Kidney (tissue), 14 donors: Measurements from ENCODE around the gene NUP98. TPM values are rescaled to one million over a fixed set of nuclear protein-coding genes. Genes with fewer than 3 reads are reported as not detected.

Experiments used
- DNase-seq, 5 donors: peaks; one replicate each; pipeline ENCODE4 v3.0.0-alpha.2; 2013 to 2020
- FAIRE-seq: peaks from 2 replicates; lab custom pipeline; 2012; peaks lifted over from hg19 to GRCh38; lab: Jason Lieb, UNC
- H3K27ac ChIP-seq, 2 donors: one replicate each; pipeline ENCODE4 v1.7.0; 2013; ENCODE audit warnings: low read depth in 2 of 2, low read length in 2 of 2, inconsistent platforms in 1 of 2
- H3K27me3 ChIP-seq: one replicate; pipeline ENCODE4 v1.7.1; 2013; ENCODE audit warnings: low read length, inconsistent platforms; ENCODE audit not compliant: control insufficient read depth, insufficient read depth
- H3K36me3 ChIP-seq, 3 donors: one replicate each; pipeline versions ENCODE4 v1.7.0 to v1.7.1; 2013; ENCODE audit warnings: low read length in 3 of 3, control low read depth in 1 of 3, inconsistent platforms in 1 of 3; ENCODE audit not compliant: insufficient read depth in 3 of 3, control insufficient read depth in 2 of 3
- H3K4me1 ChIP-seq, 3 donors: one replicate each; pipeline versions ENCODE4 v1.7.0 to v1.7.1; 2013; ENCODE audit warnings: low read length in 3 of 3, inconsistent platforms in 1 of 3, low read depth in 1 of 3; ENCODE audit not compliant: control insufficient read depth in 2 of 3, insufficient read depth in 2 of 3
- H3K4me3 ChIP-seq, 3 donors: one replicate each; pipeline versions ENCODE4 v1.7.0 to v1.8.1; 2013; ENCODE audit warnings: low read length in 3 of 3, control low read depth in 1 of 3, inconsistent platforms in 1 of 3
- H3K9ac ChIP-seq, 3 donors: one replicate each; pipeline versions ENCODE4 v1.7.0 to v1.7.1; 2013; ENCODE audit warnings: low read length in 3 of 3, control low read depth in 1 of 3, inconsistent platforms in 1 of 3
- H3K9me3 ChIP-seq, 3 donors: one replicate each; pipeline versions ENCODE4 v1.7.0 to v1.7.1; 2013; ENCODE audit warnings: low read length in 3 of 3, control low read depth in 1 of 3, inconsistent platforms in 1 of 3; ENCODE audit not compliant: control insufficient read depth in 2 of 3, insufficient read depth in 1 of 3
- intact Hi-C: fragments of 100-400 bp; cut with DNase I; formaldehyde crosslinking; loops from one replicate; pipeline ENCODE4 v1.11.1; 2022
- polyA plus RNA-seq: library from polyadenylated mRNA; stranded (reverse); fragments of 350-450 nt; fragmentation: Illumina TruSeq; extraction: RNeasy Lipid Tissue Mini Kit (QIAGEN cat#74804); gene quantifications from one replicate; pipeline ENCODE4 v1.2.3, GENCODE V29; 2014; ENCODE audit warnings: low read depth, low replicate concordance; ENCODE audit not compliant: insufficient read depth
- total RNA-seq: library from RNA; stranded (reverse); fragmentation: NEBNext Ultra II Directional; extraction: Animal tissue kit (Norgen Biotek cat#: 25700); gene quantifications from one replicate; pipeline ENCODE4 v1.2.1, GENCODE V29; 2021
- TF ChIP-seq, protein P1 (sequence below): IDR thresholded peaks from 3 replicates; pipeline ENCODE4 v1.5.1; 2012; ENCODE audit warnings: mild to moderate bottlenecking, moderate library complexity, borderline replicate concordance; ENCODE audit not compliant: insufficient read depth; ENCODE audit errors: extremely low read depth
- donor health status: control.
- donor health status: control.
- donor health status: control.
- donor health status: control.
- donor health status: control.
- donor health status: DM: yes; HTN: yes; CAD: no.
- donor health status: Normal renal cell carcinoma (clear cell type).

The NUP98 gene
- total and polyA plus RNA-seq, 2 donors from 2014 or later, result 23.8 to 67.6 TPM

DNA sequence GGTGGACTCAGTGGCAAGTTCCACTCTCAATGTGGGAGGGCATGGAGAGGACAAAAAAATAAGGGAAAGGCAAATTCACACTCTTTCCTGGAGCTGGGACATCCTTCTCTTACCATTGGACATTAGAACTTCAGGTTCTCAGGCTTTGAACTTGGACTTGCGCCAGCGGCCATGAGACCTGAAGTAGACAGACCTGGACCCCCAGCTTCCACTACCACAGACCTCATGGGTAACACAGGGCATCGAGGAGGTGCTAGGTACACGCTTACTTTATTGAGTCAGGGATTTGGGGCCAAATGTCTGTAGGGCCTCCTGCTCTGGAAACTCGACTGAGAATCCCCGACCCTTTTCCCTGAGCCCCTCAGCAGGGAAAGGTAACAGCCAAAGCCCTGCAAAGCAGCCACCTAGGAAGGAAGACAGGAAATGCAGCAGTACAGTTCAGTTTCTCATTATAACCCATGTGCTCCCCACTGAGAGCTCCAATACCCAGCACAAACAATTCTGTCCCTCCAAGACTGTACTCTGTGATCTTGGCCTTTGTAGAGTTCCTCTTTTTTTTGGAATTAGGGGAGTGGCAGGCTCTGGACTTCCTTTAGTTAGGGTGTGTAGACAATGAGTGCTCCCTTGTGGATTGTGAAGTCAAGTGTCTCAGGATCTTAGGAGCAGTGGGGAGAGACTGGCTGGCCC lies 131.9 kb downstream of the NUP98 start:
- Histone ChIP-seq H3K4me1 (no peaks in the 10 kb centered on the region), H3K9ac (no peak overlapping the region), H3K36me3 (peaks cover 0 to 8% (median 4%) of the 10 kb centered on the region in 3 donors), H3K27ac (no peak overlapping the region), H3K27me3 (no peaks in the 10 kb centered on the region), H3K4me3 (no peak overlapping the region), H3K9me3 (no peaks in the 10 kb centered on the region)
- intact Hi-C loops, result no loop called here
- DNase-seq, result peak in 1 of 5 donors; percentile 59
- FAIRE-seq, result no peak
- TF ChIP-seq, protein P1, sequence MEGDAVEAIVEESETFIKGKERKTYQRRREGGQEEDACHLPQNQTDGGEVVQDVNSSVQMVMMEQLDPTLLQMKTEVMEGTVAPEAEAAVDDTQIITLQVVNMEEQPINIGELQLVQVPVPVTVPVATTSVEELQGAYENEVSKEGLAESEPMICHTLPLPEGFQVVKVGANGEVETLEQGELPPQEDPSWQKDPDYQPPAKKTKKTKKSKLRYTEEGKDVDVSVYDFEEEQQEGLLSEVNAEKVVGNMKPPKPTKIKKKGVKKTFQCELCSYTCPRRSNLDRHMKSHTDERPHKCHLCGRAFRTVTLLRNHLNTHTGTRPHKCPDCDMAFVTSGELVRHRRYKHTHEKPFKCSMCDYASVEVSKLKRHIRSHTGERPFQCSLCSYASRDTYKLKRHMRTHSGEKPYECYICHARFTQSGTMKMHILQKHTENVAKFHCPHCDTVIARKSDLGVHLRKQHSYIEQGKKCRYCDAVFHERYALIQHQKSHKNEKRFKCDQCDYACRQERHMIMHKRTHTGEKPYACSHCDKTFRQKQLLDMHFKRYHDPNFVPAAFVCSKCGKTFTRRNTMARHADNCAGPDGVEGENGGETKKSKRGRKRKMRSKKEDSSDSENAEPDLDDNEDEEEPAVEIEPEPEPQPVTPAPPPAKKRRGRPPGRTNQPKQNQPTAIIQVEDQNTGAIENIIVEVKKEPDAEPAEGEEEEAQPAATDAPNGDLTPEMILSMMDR, result no peak

DNA sequence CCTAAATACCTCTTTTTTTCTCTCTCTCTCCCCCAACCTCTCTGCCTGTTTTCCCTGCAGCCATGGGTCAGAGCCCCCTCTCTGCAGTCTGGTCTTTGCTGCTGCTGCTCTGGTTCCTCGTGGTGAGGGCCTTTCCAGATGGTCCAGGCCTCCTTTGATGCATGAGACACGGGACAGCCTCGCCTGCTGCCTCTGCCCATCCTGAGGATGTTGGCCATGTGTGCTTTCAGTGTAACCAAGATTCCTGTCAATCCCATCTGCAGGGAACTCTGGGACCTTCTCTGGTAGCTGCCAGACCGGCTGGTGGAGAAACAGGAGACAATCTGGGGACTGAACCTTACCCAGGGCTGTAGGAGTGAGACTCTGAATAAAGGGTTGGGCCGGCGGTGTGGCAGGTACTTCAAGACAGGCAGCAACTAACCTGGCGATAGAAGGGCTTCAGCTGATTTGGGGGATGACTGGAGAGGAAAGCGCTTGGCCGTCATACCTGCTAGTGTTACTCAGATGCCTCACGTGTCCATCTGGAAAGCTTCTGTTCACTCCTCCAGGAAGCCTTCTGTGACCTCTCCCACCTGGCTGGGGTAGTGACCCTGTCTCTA lies 133.2 kb downstream of the NUP98 start:
- FAIRE-seq (no peak), DNase-seq (peak in 1 of 5 donors; percentile 47)
- H3K4me1 ChIP-seq, result no peaks in the 10 kb centered on the region
- H3K27ac ChIP-seq, result no peak overlapping the region
- H3K9me3 ChIP-seq, result no peaks in the 10 kb centered on the region
- no peak overlapping the region for H3K9ac ChIP-seq
- no peak overlapping the region for H3K4me3 ChIP-seq
- H3K36me3 ChIP-seq, result peaks cover 0 to 8% (median 3%) of the 10 kb centered on the region in 3 donors
- H3K27me3 ChIP-seq, result no peaks in the 10 kb centered on the region
- intact Hi-C loops, result no loop called here
- TF ChIP-seq, protein P1, result no peak

DNA sequence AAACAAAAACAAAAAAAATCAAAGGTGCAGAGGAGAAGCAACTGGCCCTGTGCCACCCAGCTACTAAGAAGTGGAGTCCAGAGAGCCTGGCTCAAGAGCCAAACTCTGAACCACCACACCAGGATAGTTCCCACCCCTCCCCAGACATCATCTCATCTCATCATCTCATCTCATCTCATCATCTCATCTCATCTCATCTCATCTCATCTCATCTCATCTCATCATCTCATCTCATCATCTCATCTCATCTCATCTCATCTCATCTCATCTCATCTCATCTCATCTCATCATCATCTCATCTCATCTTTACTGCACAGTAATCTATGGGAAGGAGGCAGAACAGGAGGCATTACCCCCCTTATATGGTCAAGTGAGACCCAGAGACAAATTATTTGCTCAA lies 134.5 kb downstream of the NUP98 start:
- intact Hi-C loops, result no loop called here
- no peak overlapping the region for H3K9ac ChIP-seq
- no peak overlapping the region for H3K27ac ChIP-seq
- TF ChIP-seq, protein P1, result no peak
- no peak overlapping the region for H3K4me3 ChIP-seq
- H3K9me3 ChIP-seq, result no peaks in the 10 kb centered on the region
- H3K4me1 ChIP-seq, result no peaks in the 10 kb centered on the region
- DNase-seq, result peak in 1 of 5 donors; percentile 37
- no peak for FAIRE-seq
- no peaks in the 10 kb centered on the region for H3K27me3 ChIP-seq
- peaks cover 0 to 8% (median 2%) of the 10 kb centered on the region in 3 donors for H3K36me3 ChIP-seq
